ENCODE measurements around the gene WDFY4. TPM values are rescaled to one million over a fixed set of nuclear protein-coding genes. Genes with fewer than 3 reads are reported as not detected.

Gene WDFY4
- 0.09 TPM in 1 of 5 replicates, not detected in the others for total RNA-seq (2022; extraction: Qiagen RNA extraction)

DNA sequence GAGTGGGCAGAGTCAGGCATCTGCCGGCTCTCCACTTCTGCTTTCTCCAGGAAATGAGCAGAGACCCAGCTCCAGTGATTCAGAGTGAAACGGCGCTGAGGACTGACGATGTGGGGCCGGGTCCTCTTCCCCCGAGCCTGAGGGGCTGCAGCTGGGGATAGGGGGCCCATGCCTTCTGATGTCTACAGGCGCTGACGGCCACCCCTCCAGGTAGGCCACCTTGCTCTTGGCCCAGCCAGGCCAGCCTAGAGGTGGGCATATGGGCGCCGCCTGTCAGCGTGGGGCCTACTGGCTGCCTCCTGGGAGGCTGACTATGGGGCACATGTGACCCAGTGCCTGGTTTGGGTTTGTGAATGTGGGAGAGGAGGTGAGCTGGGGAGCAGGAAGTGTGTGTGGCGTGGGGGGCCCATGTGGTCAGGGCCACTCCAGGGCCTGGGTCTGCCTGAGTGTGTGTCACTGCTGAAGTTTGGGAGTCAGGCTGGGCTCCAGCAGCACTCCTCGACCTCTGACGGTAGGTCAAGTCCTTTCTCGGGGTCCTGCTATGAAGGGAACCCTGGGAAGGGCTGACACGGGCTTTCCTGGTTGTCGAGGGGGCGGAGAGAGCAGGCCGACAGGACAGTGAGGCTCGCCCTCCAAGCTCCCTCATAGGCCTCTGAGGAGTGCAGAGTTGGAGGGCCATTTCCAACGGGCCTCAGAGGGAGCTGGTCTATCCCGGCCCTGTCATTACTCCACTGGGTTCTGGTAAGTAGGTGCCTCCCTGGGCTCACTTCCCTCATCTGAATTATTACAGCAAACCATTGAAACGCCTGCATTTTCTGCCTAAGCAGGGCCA lies at the start of gene WDFY4:
WDFY4 (plus strand) TSS at position 82 of the 832 bp plus-strand sequence. CDS start 24,860 bp downstream, outside the sequence.

GRCh38 chr10:48939790-48940325 lies 255.2 kb downstream of the WDFY4 start, which contains the start of gene LRRC18:
Gene LRRC18 (minus strand): TSS chr10:48939840. CDS start chr10:48914155, 25,685 bp downstream.

Other genes with a start within 250 kb of the WDFY4 start
- gene ARHGAP22, start 79.8 kb upstream of the WDFY4 start, total RNA-seq (2022; extraction: Qiagen RNA extraction), result 3.4 to 5.1 TPM (median 4.0 TPM) in 5 replicates